GM03348 (cell line): Measurements from ENCODE around the gene ZBTB45.

Source experiments
- DNase-seq: peaks from one replicate; pipeline ENCODE4 v3.0.0; 2012; ENCODE audit warnings: low spot score

ZBTB45 gene

DNA sequence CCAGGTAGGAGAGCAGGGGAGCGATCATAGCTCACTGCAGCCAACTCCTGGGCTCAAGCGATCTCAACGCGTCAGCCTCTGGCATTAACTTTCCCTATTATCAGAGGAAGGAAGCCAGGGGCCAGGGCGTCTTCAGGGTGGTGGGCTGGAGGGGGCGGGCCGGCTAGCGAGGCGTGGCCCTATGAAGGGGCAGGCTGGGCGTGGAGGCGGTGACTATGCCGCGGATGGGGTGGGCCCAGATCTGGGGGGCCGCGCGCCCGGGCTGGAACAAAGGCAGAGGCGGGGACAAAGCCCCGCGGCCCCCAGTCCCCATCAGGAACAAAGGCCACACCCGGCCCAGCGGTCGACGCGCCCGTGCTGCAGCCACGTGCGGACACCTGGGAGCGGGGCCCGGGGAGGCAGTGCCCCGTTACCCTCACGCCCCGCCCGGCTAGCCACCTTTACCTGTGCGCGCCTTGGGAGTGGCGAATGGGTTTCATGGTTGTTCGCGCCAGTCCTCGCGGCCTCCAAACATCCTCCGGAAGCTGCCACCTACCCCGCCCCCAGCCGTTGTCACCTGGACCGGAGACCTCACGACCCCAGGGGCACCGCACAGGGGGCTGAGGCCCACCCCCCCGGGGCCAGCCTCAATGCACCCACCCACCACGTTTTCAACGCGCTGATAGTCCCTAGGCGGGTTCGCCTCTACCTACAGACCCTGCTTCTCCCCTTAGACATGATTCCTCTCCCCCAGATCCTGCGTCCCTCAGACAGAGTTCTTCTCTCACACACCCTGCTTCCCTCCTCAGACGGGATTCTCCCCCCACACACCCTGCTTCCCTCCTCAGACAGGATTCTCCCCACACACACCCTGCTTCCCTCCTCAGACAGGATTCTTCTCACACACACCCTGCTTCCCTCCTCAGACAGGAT, 18.9 kb upstream of the ZBTB45 start:
- no peak for DNase-seq

- DNase-seq: no peak
Measured at GRCh38 chr19:58536852-58537798, 17.5 kb upstream of the ZBTB45 start.

DNA sequence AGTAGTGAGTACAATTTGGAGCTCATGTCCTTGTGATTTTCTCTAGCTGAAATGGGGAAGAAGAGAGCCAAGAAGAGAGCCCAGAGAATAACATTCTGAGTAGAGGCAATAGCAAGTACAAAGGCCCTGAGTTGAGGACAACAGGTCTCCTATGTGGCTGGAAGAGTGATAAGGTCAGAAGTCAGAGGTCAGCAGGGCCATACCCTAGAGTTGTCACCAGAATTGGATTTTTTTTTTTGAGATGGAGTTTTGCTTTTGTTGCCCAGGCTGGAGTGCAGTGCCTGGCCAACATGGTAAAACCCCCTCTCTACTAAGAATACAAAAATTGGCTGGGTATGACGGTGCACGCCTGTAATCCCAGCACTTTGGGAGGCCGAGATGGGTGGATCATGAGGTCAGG, 16.2 kb upstream of the ZBTB45 start:
- no peak for DNase-seq

DNA sequence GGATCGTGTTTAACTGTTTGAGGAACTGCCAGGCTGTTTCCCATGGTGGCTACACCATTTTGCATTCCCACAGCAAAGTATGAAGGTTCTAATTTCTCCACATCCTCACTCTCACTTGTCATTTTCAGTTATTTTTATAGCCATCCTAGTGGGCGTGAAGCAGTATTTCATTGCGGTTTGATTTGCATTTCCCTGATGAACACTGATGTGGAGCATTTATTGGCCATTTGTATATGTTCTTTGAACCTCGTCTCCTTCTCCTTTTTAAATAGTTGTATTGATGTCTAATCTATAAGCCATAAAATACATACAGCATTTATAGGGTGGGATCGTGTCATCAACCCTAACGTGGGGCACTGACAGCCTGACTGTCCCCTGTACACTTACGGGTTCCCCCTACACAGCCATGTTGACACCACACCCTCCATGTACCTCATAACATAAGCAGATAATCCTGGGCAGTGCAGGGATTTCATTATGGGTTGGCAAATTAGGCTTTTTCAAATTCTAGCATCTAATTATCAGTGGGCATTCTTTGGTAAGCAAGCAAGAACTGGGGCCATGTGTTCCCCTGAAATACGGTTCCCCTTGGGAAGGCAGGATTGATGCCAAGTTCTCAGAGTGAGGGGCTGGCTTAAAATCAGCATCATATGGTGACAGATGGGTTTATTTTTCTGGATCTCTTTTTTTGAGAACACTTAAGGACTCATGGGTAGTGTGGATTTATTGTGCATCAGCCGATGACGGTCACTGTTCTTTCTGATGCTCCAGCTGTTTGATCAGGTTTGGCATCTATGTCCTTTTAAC, 11.6 kb upstream of the ZBTB45 start:
- no peak for DNase-seq

GRCh38 chr19:58529405-58529804, 9.8 kb upstream of the ZBTB45 start:
- no peak for DNase-seq

- DNase-seq: no peak
Measured at GRCh38 chr19:58522709-58523108, 3.1 kb upstream of the ZBTB45 start.

DNA sequence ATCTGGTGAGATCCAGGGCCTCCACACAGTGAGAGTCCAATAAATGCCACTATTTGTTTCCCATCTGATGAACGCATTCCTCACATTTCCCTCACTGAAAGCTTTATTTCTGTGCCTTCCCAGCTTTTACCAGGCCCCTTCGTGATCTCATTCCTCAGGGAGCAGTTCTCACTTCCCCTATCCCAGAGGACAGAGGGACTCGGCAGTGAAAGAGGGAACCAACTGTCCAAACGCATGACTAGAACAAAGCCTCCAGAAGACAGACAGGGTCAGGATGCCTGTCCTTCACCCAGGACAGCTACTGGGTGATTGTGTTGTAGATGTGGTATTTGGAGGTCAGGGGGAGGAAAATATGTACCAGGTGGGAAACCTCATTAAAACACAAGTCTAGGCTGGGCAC, 2.0 kb upstream of the ZBTB45 start:
- DNase-seq: no peak

GRCh38 chr19:58520257-58520599, 618 bp upstream of the ZBTB45 start:
- DNase-seq: no peak

- DNase-seq: peak; percentile 86
Measured at GRCh38 chr19:58519087-58519354, 589 bp downstream of the ZBTB45 start.

DNA sequence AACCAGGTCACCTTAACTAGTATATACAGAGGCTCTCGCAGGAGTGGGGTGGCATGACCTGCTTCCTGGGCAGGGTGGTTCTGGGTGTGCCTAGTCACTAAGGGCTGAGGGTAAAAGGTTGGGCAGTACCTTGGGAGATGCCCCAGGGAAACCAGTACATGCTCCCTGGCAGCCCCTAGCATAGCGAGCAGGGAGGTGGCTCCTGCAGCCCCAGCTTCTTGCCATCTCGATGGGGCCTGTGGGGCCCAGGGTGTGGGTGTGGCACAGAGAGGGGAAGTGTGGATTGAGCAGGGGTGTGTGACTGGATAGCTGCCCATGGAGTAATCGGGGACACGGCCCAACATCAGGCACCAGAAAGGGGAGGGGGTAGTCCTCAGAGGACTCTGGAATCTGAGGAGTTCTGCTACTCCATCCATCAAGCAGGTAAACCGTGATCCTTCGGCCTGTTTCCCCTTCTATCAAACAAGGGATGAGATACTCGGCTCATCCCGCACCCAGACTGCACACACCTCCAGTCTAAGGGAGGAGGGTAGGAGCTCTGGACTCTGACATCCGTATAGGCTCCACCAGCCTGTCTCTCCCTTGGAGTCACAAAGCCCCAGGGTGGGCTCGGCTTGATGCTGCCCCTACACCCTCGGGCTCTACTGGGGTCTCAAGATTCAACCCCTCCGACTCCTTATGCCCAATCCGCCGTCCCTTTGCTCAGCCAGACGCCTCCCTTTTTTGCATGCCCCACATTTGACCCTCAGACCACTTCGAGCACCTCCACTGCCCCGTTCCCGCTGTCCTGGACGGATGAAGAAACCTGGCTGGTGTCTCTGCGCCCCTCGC, 1.1 kb downstream of the ZBTB45 start:
- peak; percentile 43 for DNase-seq

DNA sequence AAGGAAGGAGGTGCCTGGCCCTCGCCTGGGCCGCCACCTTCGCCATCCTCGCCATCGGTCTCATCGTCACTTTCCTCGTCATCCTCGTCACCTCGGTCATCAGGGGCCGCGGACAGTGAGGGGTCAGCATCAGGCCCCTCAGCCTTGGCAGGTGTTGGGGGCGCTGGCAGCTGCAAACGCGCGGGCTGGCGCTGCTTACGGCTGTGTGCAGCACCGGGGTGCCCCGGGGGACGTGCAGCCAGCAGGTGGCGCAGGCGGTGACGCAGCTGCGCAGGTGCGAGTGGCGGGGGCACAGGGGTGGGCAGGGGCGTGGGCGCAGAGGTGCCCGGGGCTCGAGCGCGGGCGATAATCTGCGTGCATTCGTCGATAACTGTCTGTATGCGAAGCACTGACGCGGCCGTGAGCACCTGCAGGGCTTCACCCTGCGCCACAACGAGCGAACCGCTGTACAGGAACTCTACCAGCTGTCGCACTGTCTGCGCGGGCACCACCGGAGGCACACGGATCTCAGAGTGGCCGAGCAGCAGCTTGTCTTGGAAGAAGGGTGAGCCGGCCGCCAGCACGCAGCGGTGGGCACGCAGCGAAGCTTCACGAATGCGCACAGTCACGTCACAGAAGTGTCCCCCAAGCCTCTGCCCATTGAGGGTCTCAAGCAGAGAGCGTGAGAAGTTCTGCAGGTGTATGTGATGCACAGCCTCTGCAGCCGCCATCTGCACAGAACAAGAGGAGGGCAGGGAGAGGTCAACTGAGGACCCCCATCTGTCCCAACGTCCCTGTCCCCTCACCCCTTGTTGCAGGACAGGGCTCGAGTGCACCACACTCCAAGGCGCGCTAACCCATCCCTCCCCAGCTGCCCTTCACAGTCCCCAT, 2.4 kb downstream of the ZBTB45 start:
- DNase-seq: no peak

DNA sequence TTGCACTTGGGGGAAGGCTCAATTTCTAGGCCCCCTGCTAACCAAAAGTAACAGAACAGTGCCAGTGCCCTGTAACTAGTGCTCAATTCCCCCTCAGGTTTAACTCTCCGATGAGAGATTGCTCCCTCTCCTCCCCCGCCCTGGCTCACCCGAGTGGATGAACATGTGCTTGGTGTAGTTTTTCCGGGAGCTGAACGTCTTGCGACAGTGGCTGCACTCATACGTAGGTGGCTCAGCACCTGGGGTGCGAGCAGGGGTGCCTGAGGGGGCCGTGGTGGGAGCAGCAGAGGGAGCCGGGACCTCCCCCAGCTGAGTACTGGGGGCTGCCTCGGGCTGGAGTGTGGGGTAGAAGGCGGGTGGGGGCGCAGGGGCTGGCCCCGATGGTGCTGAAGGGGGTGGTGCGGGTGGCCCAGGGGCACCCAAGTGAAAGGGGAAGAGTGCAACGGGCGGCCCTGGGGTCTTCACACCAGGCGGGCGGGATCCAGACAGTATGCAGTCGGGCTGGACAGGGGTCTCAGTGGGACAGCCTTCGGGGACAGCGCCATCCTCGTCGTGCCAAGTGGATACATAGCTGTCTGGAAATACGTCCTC, 3.3 kb downstream of the ZBTB45 start:
- no peak for DNase-seq

DNA sequence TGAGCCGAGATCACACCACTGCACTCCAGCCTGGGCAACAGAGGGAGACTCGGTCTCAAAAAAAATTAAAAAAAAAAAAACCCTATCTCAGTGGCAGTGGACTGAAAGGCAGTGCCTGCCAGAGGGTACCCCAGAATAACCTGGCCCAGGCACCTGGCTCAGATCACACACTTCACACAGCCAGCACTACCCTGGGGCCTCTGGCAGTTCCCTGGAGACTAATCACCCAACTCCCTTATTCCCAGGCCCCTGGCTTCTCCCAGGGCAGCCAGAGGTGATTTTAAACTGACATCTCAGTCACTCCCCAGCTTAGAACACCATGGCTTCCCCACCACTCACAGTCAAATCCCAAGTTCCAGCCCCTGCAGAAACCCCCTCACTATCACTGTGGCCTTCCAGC, 4.4 kb downstream of the ZBTB45 start:
- DNase-seq: no peak

GRCh38 chr19:58514564-58515022, 5.0 kb downstream of the ZBTB45 start:
- no peak for DNase-seq

DNA sequence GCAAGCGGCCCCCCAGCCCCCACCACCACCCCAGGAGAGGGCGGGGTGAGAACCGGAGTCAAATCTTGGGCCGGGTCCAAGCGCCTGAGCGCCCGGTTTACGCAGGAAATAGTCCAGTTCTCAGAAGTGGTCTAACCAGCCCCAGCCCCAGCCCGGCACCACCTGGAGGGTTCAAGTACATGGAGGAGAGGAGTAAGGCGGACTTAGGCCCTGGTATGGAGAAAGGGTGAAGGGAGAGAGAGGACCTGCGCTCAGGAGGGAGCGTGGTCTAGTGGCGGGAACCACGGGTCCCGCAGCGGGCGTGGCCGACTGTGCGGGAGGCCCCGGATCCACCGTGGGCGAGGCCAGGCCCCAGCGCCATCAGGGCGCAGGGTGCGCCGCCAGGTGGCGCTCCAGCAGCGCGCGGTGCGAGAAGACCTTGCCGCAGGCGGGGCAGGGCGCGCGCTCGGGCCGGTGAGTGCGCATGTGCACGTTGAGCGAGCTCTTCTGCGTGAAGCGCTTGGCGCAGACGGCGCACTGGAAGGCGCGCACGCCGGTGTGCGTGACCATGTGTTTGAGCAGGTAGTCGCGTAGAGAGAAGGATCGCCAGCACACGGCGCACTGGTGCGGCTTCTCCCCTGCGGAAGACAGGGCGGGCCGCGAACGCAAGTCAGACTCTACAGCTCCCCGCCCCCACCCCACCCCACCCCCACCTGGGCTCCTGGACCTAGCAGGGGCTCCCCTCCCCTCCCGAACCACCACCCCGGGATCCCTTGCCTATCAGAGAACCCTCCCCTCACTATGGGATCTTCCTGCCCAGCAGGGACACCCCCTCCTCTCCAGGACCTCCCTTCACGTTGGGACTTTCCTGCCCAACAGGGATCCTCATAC, 5.7 kb downstream of the ZBTB45 start:
- DNase-seq: peak; percentile 90

DNA sequence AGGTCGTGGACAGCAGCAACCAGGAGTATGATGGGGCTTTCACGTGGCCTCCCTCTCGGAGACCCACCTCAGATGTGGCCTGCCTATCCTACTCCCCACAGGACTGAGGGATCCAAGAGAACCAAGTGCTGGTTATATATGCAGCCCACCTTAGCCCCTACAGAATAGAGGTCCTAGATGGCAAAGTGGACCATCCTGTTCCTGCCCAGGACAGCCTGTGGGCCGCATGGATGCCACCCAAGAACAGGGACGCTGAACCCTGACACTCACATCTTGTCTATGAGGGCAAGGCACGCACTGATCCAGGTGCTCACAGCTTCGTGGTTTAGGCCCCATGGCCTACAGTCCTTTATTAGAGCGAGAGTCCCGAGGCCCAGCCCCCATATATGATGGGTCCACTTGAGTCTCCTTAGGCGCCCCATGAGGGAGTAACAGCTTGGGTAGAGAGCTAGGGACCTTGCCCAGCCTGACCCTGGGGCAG, 6.4 kb downstream of the ZBTB45 start:
- no peak for DNase-seq

GRCh38 chr19:58511353-58512208, 8.0 kb downstream of the ZBTB45 start, which contains the start of gene SLC27A5:
TSS of gene SLC27A5 (minus strand) at chr19:58511992. CDS start at chr19:58511955, 37 bp downstream.
- no peak for DNase-seq
